GM21737 (cell line): ENCODE results near the gene C10orf53.

ENCODE experiments used
- ATAC-seq: cut with Tn5 transposase; IDR thresholded peaks from one replicate; pipeline ENCODE4 v1.9.1; 2021; ENCODE audit warnings: mild to moderate bottlenecking, moderate library complexity; ENCODE audit not compliant: unreplicated experiment

C10orf53 gene, protein sequence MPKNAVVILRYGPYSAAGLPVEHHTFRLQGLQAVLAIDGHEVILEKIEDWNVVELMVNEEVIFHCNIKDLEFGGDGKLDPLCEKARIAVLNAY

DNA sequence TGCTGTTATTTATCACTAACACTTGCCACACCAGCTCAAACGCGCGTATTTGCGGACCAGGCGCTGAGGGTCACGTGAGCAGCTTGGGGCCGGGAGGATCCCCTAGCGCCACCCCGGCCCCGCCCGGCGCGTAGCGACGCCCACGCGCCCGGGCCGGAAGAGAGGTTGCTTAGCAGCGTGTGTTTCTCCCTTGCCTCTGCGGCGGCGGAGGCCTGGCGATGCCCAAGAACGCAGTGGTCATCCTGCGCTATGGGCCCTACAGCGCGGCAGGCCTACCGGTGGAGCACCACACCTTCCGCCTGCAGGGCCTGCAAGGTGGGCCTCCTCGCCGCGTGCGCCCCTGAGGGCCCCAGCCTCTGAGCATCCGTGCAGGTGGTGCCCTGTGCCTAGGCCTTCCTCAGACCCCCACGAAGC is at the start of gene C10orf53:
Gene C10orf53, plus strand, starts transcription at position 172 of the 414 bp plus-strand sequence. Its CDS starts 47 bp downstream, at position 219.
- ATAC-seq, result no peak

DNA sequence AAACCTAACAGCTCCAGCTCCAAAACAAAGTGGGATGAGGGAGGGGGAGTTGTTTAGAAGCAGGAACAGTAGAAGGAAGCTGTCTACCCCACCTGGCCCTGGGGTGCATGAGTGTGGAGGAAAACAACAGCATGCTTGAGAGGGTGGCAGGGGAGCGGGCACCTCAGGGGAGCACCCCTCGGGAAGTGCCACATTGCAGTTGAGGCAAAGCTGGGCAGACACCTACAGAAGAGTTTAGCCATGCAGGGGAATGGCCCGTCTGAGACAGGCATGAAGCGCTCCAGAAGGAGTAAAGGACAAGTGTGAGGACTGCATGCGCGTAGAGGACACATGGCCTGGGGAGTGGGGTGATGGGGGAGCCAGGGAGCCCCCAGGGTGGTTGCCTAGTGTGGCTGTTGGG is 47.5 kb upstream of the C10orf53 start:
- no peak for ATAC-seq

DNA sequence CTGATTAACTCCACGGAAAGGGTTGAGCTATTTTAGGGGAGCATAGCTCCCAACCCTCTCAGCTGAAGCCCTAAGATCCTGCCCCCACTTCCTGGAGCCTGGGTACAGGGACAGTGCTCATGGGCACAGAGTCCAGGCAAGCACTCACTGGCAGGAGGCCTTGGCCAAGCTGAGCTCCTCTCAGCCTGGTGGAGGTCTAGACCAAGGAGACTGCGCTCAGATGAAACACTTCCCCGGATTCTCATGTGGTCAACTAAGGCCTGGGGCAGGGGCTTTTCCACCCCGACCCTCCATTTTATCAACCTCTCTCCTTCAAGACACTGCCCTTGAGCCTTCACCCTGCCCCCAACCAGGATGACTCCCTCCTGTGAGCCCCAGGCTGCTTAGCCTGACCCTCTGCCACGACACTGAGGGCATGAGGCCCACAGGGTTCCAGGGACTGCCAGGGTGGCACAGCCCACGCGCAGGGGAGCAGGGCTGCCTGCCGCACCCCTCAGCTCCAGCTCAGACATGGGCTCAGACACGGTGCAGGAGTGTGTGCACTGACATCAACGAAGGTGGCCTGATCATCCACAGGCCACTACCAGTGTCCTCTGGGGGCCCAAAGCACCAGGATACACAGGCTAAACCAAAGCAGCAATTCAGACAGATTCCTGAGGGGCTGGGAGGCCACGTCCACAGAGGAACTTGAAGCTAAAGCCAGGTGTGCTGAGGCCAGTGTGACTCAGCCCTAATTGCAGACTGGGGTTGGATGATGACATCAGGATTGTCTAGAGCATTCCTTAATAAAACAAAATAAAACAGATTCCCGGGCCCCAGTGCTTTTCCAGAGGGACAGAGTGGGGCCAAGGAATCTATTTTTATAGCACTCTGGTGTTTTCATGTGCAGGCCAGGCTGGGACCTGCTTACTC is 46.8 kb upstream of the C10orf53 start:
- no peak for ATAC-seq

DNA sequence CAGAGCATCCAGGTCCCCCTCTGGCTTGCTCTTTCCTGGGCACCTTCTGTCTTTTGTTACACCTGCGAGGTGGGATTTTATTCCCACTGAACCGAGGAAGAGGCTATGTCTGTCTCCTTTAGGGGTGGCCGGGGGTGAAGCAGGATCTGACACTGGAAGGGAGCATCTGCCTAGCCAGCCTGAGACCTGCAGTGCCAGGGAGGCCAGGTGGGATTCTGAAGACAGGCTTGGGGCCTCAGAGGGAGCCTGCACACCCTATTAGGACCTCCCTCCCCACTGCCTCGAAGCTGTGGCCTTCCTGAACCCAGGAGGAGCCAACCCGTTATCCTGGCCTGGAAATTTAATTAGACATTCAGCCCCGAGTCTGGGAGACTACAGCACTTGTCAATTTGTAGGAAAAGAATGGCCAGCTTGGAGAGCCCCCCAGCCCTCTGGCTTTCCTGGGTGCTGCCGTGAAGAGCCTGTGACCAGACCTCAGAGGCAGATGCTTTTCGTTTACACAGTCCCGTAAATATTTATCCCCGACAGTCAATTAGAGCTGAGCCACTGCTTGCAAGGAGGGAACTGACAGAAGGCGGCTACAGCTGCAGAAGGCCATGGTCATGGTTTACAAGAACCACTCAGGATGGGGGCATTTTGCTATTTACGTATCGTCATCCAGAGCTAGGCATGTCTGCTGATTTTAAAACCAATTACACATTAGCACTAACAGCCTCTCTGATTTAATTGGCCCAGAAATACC is 46.0 kb upstream of the C10orf53 start:
- ATAC-seq, result no peak

DNA sequence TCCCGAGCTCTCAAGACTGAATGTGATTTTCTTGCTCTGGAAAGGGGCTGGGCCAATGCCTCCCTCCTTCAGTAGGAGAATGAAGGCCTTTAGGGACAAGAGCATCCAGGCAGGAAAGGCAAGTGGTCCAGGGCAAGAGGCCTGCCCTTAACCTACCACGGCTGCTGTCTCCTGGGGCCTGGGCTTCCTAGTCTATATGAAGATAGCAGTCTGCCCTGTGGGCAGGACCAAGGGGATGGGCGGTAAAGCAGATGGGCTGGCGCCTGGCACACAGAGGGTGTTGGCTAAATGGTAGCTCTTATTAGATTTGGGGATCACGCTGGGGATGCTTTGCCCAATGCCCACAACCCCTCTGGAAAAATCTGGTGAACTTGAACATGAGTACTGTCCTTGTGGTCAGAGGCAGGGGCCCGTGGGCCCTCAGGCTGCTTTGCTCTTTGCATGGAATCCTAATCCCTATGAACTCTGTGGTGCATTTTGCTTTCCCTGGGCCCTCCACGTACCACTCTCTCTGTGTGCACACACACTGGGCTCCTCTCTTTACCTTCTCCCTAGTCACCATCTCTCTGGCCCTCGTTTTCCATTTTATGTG is 45.3 kb upstream of the C10orf53 start:
- no peak for ATAC-seq

DNA sequence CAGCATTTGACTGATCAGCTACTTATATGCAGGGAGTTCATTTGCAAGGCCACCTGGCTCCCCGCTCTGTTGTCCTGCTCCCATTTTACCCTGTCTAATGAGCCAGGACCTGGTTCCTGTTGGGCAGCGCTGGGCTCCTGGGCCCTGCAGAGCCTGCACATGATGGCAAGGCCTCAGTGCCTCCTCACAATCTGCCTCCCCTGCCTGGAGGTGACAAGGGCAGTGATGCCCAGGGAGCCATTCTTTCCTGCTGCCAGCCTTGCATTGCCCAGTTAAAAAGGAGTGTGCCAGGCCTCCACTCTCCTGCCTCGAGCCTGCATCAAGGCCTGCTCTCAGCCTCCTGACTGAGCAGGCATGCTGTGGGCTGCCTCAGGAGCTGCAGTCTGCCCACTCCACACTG is 37.1 kb upstream of the C10orf53 start:
- ATAC-seq, result no peak

DNA sequence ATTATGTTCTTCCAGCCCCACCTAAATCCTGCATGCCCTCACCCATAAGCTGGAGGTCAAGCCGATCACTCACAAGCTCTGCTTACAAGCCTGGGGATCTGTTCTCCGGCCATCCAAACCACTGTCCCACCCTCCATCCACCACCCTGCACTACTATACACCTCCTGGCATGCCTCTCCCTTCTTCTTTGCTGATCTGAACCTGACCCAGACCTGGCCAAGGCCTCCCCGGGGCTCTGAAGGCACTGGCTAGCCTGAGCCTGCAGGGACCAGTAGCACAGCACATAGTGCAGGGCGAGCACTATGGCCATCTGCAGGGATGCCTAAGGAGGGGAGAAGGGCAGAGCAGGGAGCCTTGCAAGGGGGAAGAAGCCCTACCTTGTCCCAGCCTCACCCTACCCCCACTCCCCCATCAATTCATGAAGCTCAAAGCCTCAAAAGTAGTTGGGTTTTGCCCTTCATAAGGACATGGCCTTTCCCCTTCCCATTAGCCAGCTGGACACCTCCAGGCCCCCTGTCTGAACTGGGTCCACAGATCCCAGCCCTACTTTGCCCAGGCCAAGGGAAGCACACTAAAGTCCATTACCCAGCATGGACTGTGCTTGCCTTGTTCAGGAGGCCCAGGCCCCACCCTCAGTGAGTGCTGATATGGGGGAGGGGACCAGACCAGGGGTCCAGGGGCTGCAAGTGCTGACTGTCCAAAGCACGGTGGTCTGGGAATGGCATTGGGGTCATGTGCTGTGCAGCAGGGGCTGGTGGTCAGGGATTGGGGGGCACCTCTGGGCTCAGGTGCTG is 36.0 kb upstream of the C10orf53 start:
- no peak for ATAC-seq

DNA sequence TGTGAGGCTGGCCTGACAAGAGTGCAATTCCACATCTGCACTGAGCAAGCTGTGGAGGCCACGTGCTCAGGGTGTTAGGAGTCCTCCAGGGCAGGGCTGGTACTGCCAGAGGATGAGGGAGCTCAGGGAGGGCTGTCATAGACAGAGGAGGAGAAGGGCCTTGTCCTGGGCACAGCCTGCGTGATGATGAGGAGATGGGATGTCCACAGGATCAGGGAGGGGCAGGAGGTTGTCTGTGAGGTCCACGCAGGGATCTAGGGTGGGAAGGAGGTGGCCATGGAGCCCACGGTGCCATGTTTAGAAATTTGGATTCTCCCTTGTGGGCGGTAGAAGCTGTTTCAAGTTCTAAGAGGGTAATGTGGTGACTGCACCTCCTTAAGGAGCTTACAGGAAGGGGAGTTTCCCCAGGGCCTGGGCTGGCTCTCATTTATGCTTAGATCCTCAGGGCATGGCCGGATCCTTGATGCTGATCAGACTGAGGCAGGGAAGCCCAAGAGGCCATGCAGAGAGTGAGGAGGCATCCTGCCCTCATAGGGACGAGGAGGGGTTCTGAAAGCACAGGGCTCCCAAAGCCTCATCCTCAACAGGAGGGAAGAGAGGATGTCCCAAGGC is 35.3 kb upstream of the C10orf53 start:
- ATAC-seq, result no peak

DNA sequence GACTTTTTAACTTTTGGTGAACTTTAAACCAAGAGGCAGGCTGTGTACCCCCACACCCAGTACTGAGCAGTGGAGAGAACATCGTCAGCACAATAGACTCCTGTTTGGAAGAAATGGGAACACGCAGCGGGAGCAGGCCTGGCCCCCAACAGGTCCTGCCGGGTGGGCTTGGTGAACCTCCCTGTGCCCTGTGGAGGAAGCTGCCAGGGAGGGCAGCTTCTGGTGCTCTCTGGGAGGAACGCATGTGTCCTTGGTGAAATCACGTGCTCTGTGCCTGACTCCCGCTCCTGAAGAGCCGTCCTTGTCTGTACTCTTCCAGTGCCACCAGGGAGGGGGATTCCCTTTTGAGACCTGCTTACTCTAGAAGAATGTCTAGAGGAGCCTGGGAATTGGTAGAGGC is 34.0 kb upstream of the C10orf53 start:
- ATAC-seq, result no peak

DNA sequence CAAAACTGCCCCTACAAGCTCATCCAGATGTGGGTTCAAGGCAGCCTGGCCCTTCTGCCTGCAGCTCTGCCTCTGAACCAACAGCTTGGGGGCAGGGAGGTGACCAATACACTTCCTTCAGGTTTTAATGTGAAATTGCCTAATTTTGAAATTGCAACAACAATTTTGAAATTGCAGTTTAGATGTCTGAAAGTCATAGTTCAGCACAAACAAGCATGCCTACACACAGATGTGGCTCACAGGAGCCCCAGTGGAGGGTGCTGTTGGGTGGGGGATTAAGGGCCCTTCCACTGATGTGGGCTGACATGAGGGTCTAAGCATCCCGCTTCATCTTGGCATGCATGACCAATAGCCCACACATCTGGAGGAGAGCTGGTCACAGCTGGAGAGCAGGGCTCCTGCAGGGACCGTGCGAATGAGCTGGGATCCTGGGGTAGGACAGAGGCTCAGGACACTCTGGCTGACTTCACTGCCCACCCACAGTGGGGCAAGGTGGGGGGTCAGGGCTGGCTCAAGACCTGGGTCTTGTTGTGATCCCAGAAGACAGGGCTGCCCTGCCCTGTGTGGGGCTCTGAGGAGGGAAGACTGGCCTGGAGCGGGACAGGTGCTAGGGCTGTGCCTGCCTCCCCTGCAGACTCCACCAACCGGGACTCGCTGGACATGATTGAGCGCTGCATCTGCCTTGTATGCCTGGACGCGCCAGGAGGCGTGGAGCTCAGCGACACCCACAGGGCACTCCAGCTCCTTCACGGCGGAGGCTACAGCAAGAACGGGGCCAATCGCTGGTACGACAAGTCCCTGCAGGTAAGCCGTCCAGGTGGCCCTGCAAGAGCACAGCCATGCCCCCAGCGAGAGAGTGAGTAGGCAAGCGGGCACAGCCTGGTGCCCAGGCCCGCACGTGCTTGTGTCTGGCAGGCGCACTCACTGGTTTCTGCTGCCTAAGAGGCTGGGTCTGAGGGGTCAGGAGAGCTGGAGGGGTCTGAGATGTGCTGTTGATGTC is 33.3 kb upstream of the C10orf53 start:
- no peak for ATAC-seq

DNA sequence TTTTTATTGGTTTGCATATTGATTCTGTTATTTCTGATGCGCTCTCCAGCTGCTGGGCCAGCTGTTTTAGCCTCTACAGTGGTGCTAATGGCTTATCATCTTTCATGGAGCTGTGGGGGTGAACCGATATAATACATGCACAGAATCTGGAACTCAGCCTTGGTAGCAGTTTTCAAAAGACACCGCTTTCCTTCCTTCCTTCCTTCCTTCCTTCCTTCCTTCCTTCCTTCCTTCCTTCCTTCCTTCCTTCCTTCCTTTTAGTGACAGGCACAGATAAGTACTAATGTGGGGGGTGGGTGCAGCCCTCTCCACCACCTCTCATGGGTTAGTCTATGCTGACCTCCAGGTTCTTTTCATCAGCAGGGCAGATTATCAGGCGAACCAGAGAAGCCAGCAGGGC is 31.9 kb upstream of the C10orf53 start:
- ATAC-seq, result no peak

DNA sequence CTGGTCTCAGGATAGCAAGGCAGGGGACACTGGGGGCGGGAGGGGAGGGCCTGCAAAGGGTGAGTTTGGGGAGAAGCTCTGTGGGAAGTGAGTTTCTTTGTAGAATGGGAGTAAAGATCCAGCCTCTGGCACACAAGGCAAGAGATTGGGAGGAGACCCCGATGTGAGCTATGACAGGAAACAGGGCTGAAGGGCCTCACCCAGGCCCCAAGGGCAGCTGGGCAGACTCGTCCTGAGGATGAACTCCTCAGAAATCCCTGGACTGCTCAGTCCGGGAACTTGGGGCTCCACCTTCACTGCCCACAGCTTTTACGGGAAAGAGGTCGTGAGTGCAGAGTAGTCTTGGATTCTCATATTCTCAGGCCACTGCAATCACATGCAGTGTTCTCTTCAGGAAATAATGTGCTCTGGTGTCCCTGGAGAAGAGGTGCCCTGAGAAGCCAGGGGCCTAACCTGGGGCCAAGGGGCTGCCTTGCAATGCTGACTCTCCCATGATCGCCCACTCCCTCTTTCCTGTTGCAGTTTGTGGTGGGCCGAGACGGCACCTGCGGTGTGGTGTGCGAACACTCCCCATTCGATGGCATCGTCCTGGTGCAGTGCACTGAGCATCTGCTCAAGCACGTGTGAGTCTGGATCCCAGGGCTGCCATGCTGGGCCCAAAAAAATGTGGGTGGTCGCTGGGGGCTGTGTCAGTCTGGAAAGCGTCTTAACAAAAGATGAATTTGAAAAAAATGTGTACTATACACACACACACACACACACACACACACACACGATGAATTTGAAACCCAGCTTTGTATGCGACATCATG is 31.3 kb upstream of the C10orf53 start:
- no peak for ATAC-seq

DNA sequence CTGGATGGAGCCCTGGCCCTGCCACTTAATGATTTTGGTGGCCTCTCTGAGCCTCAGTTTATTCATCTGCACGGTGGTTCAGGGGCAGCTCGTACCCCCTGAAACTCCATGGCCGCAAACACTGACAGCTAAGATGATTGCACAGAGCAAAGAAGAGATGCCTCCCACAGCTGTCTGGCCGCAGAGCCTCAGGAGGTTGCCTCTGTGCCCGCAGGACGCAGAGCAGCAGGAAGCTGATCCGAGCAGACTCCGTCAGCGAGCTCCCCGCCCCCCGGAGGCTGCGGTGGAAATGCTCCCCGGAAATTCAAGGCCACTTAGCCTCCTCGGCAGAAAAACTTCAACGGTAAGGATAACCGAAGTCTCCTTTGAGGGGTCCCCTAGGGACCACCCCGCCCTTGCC is 30.2 kb upstream of the C10orf53 start:
- peak; percentile 50 for ATAC-seq

DNA sequence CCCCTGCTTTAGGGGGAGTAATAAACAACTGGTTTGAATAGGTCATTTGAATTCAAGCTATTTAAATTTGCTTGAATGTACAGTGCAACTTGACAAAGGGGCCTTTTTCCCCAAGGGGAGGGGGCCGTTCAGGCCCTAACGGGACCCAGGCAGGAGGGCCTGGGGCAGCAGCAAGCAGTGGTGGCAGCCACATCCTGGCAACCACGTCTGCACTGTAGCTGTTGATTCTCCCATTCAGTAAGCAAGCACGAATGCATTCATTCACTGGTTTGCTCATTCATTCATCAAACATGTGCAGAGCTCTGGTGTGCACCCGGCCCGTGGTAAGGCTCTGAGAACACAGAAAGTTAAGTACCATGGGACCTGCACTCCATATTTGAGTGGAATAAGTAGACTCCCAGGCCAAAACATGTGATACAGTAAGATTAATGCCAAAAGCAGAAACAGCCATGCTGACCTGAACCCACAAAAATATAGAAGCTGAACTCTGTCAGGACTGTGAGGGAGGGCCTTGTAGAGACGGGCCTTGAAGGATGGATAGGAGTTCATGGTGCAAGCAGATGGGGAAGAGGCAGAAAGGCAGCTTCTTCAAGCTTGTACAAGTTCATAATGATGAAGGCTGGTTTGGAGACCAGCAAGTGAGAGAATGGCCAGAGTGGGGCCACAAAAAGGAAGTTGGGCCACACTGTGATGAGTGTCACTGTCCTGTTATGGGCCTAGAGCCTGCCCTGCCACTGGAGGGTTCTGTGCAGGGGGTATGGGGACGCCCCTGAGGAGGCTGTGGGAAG is 29.3 kb upstream of the C10orf53 start:
- ATAC-seq, result no peak

DNA sequence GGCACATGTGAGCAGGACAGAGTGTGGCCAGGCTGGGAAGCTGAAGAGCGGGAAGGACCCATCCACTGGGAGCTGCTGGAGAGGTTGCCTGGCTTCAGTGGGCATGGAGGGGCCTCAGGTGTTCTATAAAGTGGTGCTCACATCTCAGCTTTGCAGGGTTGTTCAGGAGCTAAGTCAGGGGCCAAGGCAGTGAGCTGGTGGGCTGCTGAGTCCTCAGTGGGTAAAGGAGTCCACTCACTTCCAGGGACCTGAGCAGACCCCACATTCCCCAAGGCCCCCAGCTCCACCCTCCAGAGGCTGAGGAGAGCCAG is 28.8 kb upstream of the C10orf53 start:
- ATAC-seq, result no peak

DNA sequence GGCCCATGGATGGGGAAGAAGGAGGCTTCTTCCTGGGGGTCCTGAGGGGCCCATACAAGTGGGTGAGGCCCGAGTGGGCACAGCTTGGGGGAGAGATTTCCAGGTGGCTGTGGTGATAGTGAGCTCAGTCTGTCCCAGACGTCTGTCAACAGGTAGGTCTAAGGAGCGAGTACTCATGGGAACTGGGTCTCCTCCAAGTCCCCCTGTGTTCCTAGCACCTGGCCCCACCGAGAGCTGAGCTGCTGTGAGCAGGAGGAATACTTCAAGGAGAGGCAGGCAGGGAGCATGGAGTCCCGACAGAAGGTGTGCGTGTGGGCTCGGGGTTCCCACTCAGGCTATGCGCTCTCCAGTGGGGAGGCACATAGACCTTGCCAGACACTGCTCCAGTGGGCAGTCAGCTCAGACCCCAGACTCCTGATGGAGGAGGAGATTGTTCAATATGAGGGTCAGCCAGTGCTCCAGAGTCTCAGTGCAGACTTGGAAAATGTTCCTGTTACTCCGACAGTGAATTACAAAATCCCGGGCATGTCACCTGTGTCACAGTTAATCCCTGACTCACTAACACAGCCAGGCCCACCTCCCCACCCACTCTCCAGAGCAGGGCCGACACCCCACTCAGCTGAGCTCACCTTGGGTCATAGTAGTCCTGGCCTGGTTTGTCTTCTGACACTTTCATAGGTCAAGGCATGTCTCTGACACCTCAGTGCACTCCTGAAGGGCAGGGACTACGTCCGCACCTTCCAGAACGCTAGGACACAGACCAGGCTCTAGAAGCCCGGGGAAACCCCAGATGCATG is 28.2 kb upstream of the C10orf53 start:
- no peak for ATAC-seq

DNA sequence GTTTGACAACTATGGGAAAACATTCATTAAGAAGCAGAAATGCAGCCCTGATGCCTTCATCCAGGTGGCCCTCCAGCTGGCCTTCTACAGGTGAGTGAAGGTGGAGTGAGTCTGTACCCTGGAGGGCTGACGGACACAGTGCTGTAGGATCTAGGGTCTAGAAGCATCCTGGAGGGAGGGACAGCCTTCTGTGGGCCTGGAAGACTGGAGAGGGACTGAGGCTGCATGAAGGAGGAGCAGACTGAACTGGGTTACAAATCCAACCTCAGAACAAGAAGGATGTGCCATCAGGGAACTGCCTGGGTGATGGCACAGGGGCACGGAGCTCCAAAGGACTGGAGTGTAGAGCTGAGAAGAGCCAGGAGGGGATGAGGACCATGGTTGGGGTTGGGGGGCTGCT is 27.5 kb upstream of the C10orf53 start:
- ATAC-seq, result no peak
